HepG2 (cell line): ENCODE results near the gene FAF1. TPM values are rescaled to one million over a fixed set of nuclear protein-coding genes. Genes with fewer than 3 reads are reported as not detected.

Experiments used
- CEBPB ChIP-seq: IDR thresholded peaks from 2 replicates; pipeline ENCODE4 v1.6.1; 2011; ENCODE audit warnings: low read depth, low read length, improper control_type of control experiment, borderline replicate concordance
- ELF1 ChIP-seq: sonication (generic); formaldehyde crosslinking; IDR thresholded peaks from 2 replicates; pipeline ENCODE4 v1.4.0; 2020; ENCODE audit warnings: missing genetic modification reagents
- MYNN ChIP-seq: sonication (generic); formaldehyde crosslinking; IDR thresholded peaks from 2 replicates; pipeline ENCODE4 v1.4.0; 2020; ENCODE audit warnings: mild to moderate bottlenecking, low read depth, missing genetic modification reagents
- NFIB ChIP-seq: sonication (generic); formaldehyde crosslinking; IDR thresholded peaks from 2 replicates; pipeline ENCODE4 v1.9.0; 2021; ENCODE audit warnings: missing genetic modification reagents, mild to moderate bottlenecking, borderline replicate concordance
- RAD21 ChIP-seq: fragments of 450-650 bp; formaldehyde crosslinking; IDR thresholded peaks from 2 replicates; pipeline ENCODE4 v1.5.0; 2020; ENCODE audit warnings: mild to moderate bottlenecking
- RARA ChIP-seq: IDR thresholded peaks from 2 replicates; pipeline ENCODE4 v1.6.1; 2016; ENCODE audit warnings: missing genetic modification reagents, missing compliant biosample characterization
- RELA ChIP-seq: sonication (generic); formaldehyde crosslinking; IDR thresholded peaks from 2 replicates; pipeline ENCODE4 v1.4.0; 2020; ENCODE audit warnings: missing genetic modification reagents
- SALL1 ChIP-seq: sonication (generic); formaldehyde crosslinking; IDR thresholded peaks from 2 replicates; pipeline ENCODE4 v1.8.0; 2022; ENCODE audit warnings: mild to moderate bottlenecking, missing genetic modification reagents
- TEAD3 ChIP-seq: optimal IDR thresholded peaks from 2 replicates; pipeline ENCODE3; 2016; ENCODE audit warnings: borderline replicate concordance
- TFDP2 ChIP-seq: sonication (generic); formaldehyde crosslinking; IDR thresholded peaks from 2 replicates; pipeline ENCODE4 v1.4.0; 2020; ENCODE audit warnings: missing genetic modification reagents
- ZFP41 ChIP-seq: sonication (generic); formaldehyde crosslinking; IDR thresholded peaks from 2 replicates; pipeline ENCODE4 v1.4.0; 2020; ENCODE audit warnings: mild to moderate bottlenecking, missing genetic modification reagents, borderline replicate concordance
- ZNF430 ChIP-seq: sonication (generic); formaldehyde crosslinking; IDR thresholded peaks from 2 replicates; pipeline ENCODE4 v1.9.0; 2021; ENCODE audit warnings: mild to moderate bottlenecking, missing genetic modification reagents
- ZNF558 ChIP-seq: sonication (generic); formaldehyde crosslinking; IDR thresholded peaks from 2 replicates; pipeline ENCODE4 v1.9.0; 2022; ENCODE audit warnings: mild to moderate bottlenecking, missing genetic modification reagents, borderline replicate concordance
- ZNF629 ChIP-seq: sonication (generic); formaldehyde crosslinking; conservative IDR thresholded peaks from 2 replicates; pipeline ENCODE4 v1.5.0; 2020; ENCODE audit warnings: missing genetic modification reagents
- polyA plus RNA-seq, 8 experiments: library from polyadenylated mRNA; depleted of rRNA in 3 of 8; stranded (reverse) in 7 of 8; unstranded in 1 of 8; fragments of >200 nt; fragmentation: Illumina TruSeq in 4 of 8; extraction: Trizol in 4 of 8; gene quantifications; 2 replicates each; pipeline versions ENCODE4 v1.2.1 to v1.2.3, GENCODE V29; 2011 to 2016; ENCODE audit warnings: low read depth in 4 of 8, missing spikeins in 1 of 8, mixed read lengths in 1 of 8; ENCODE audit not compliant: insufficient read depth in 1 of 8
- total RNA-seq, 5 experiments: library from RNA; depleted of rRNA; stranded (reverse); fragments of >200 nt; fragmentation: Illumina TruSeq; extraction: Trizol; gene quantifications; 2 replicates each; pipeline ENCODE4 v1.2.3, GENCODE V29; 2016; ENCODE audit warnings: low read depth in 1 of 5
- TF ChIP-seq, protein P1 (sequence below): sonication (generic); formaldehyde crosslinking; conservative IDR thresholded peaks from 2 replicates; pipeline ENCODE4 v1.8.1; 2023; ENCODE audit warnings: missing genetic modification reagents
- TF ChIP-seq, protein P2 (sequence below): sonication (generic); formaldehyde crosslinking; IDR thresholded peaks from 2 replicates; pipeline ENCODE4 v1.4.0; 2020; ENCODE audit warnings: missing genetic modification reagents
- TF ChIP-seq, protein P3 (sequence below): sonication (generic); formaldehyde crosslinking; IDR thresholded peaks from 2 replicates; pipeline ENCODE4 v1.5.0; 2020; ENCODE audit warnings: mild to moderate bottlenecking, missing genetic modification reagents, moderate library complexity
- TF ChIP-seq, protein P4 (sequence below): sonication (generic); formaldehyde crosslinking; IDR thresholded peaks from 2 replicates; pipeline ENCODE4 v1.8.1; 2023; ENCODE audit warnings: missing genetic modification reagents, mild to moderate bottlenecking, borderline replicate concordance
- TF ChIP-seq, protein P5 (sequence below): sonication (generic); formaldehyde crosslinking; IDR thresholded peaks from 2 replicates; pipeline ENCODE4 v1.8.0; 2022; ENCODE audit warnings: missing genetic modification reagents, mild to moderate bottlenecking, borderline replicate concordance
- TF ChIP-seq, protein P6 (sequence below): IDR thresholded peaks from 2 replicates; pipeline ENCODE4 v1.6.1; 2016; ENCODE audit warnings: mild to moderate bottlenecking

The FAF1 gene
- total and polyA plus RNA-seq, 2 of the 13 experiments (the other 11 are each of a cell fraction or from before 2014, with no cell fraction given): 19.4 to 63.3 TPM

DNA sequence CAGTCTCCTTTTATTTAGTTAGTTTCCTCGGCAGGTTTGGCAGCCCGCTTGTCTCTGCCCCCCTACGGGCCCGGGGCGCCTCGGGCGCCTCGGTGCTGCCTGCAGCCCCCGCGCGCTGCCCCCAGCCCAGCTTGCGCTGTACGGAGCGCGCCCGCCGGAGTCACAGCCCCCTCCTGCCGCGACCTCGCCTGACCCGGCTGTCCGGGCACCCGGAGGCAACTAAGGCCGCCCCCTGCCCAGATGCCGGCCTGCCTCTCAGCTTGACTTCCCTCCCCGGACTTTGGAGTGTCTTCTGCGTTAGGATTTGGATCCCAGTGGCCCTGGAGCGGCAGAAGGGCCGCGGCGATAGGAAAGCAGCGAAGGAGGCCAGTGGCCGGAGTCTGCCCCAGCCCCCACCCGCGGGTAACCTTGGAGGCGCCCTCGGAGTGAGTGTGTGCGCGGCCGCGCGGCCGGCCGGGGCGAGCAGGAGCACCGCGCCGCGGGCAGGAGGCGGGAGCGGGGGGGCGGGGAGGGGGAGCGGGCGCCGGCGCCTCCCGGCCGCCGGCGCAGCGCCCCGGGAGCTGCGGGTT is 17.6 kb upstream of the FAF1 start (continued):
- TF ChIP-seq, protein P1, sequence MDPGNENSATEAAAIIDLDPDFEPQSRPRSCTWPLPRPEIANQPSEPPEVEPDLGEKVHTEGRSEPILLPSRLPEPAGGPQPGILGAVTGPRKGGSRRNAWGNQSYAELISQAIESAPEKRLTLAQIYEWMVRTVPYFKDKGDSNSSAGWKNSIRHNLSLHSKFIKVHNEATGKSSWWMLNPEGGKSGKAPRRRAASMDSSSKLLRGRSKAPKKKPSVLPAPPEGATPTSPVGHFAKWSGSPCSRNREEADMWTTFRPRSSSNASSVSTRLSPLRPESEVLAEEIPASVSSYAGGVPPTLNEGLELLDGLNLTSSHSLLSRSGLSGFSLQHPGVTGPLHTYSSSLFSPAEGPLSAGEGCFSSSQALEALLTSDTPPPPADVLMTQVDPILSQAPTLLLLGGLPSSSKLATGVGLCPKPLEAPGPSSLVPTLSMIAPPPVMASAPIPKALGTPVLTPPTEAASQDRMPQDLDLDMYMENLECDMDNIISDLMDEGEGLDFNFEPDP: no peak
- TF ChIP-seq, protein P2, sequence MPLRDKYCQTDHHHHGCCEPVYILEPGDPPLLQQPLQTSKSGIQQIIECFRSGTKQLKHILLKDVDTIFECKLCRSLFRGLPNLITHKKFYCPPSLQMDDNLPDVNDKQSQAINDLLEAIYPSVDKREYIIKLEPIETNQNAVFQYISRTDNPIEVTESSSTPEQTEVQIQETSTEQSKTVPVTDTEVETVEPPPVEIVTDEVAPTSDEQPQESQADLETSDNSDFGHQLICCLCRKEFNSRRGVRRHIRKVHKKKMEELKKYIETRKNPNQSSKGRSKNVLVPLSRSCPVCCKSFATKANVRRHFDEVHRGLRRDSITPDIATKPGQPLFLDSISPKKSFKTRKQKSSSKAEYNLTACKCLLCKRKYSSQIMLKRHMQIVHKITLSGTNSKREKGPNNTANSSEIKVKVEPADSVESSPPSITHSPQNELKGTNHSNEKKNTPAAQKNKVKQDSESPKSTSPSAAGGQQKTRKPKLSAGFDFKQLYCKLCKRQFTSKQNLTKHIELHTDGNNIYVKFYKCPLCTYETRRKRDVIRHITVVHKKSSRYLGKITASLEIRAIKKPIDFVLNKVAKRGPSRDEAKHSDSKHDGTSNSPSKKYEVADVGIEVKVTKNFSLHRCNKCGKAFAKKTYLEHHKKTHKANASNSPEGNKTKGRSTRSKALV (CRISPR knock-in tag): peak; percentile 22; the same call in 1 of the 2 replicates
- TF ChIP-seq, protein P3, sequence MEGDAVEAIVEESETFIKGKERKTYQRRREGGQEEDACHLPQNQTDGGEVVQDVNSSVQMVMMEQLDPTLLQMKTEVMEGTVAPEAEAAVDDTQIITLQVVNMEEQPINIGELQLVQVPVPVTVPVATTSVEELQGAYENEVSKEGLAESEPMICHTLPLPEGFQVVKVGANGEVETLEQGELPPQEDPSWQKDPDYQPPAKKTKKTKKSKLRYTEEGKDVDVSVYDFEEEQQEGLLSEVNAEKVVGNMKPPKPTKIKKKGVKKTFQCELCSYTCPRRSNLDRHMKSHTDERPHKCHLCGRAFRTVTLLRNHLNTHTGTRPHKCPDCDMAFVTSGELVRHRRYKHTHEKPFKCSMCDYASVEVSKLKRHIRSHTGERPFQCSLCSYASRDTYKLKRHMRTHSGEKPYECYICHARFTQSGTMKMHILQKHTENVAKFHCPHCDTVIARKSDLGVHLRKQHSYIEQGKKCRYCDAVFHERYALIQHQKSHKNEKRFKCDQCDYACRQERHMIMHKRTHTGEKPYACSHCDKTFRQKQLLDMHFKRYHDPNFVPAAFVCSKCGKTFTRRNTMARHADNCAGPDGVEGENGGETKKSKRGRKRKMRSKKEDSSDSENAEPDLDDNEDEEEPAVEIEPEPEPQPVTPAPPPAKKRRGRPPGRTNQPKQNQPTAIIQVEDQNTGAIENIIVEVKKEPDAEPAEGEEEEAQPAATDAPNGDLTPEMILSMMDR (CRISPR knock-in tag): 0 out of 2 replicates have a peak, but pooled peaks have one; percentile 4
- TF ChIP-seq TFDP2 (peak; percentile 39; the same call in 1 of the 2 replicates), NFIB (CRISPR knock-in tag) (no peak), ZNF629 (CRISPR knock-in tag) (peak; percentile 20; the same call in 1 of the 2 replicates), ZNF430 (CRISPR knock-in tag) (no peak; the same call in 1 of the 2 replicates), RAD21 (CRISPR knock-in tag) (no peak), ZFP41 (CRISPR knock-in tag) (0 out of 2 replicates have a peak, but pooled peaks have one; percentile 5), ZNF558 (CRISPR knock-in tag) (peak; percentile 66; the same call in 1 of the 2 replicates), TEAD3 (CRISPR knock-in tag) (no peak), ELF1 (CRISPR knock-in tag) (0 out of 2 replicates have a peak, but pooled peaks have one; percentile 5), MYNN (no peak), RELA (CRISPR knock-in tag) (no peak), SALL1 (CRISPR knock-in tag) (peak; percentile 58), RARA (CRISPR knock-in tag) (no peak; the same call in none of the 2 replicates), CEBPB (no peak)
- TF ChIP-seq, protein P4, sequence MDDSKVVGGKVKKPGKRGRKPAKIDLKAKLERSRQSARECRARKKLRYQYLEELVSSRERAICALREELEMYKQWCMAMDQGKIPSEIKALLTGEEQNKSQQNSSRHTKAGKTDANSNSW (CRISPR knock-in tag): no peak
- TF ChIP-seq, protein P5, sequence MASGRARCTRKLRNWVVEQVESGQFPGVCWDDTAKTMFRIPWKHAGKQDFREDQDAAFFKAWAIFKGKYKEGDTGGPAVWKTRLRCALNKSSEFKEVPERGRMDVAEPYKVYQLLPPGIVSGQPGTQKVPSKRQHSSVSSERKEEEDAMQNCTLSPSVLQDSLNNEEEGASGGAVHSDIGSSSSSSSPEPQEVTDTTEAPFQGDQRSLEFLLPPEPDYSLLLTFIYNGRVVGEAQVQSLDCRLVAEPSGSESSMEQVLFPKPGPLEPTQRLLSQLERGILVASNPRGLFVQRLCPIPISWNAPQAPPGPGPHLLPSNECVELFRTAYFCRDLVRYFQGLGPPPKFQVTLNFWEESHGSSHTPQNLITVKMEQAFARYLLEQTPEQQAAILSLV: 0 out of 2 replicates have a peak, but pooled peaks have one; percentile 7
- TF ChIP-seq, protein P6, sequence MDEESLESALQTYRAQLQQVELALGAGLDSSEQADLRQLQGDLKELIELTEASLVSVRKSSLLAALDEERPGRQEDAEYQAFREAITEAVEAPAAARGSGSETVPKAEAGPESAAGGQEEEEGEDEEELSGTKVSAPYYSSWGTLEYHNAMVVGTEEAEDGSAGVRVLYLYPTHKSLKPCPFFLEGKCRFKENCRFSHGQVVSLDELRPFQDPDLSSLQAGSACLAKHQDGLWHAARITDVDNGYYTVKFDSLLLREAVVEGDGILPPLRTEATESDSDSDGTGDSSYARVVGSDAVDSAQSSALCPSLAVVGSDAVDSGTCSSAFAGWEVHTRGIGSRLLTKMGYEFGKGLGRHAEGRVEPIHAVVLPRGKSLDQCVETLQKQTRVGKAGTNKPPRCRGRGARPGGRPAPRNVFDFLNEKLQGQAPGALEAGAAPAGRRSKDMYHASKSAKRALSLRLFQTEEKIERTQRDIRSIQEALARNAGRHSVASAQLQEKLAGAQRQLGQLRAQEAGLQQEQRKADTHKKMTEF (CRISPR knock-in tag): peak; percentile 61; the same call in 1 of the 2 replicates
